Colonic mucosa (tissue), 4 donors: ENCODE measurements around the gene SNRPA. TPM values are rescaled to one million over a fixed set of nuclear protein-coding genes. Genes with fewer than 3 reads are reported as not detected.
A peak's percentile ranks its signal among the peaks of the same experiment; 100 is the strongest.

Source experiments
- DNase-seq: peaks from one replicate; pipeline ENCODE4 v3.0.0-alpha.2; 2020
- H3K27ac ChIP-seq: fragments of 200-600 bp; one replicate; pipeline ENCODE4 v1.8.0; 2021
- H3K27me3 ChIP-seq: fragments of 200-600 bp; one replicate; pipeline ENCODE4 v1.8.0; 2021
- H3K36me3 ChIP-seq: fragments of 200-600 bp; one replicate; pipeline ENCODE4 v1.8.0; 2021
- H3K4me1 ChIP-seq: fragments of 200-600 bp; one replicate; pipeline ENCODE4 v1.8.0; 2021; ENCODE audit warnings: mild to moderate bottlenecking
- H3K4me3 ChIP-seq: fragments of 200-600 bp; one replicate; pipeline ENCODE4 v1.8.0; 2021
- H3K9ac ChIP-seq, 2 donors: one replicate each; pipeline ENCODE4 v1.7.0; 2013; ENCODE audit warnings: control low read depth in 2 of 2, low read depth in 2 of 2, low read length in 2 of 2
- H3K9me3 ChIP-seq: fragments of 200-600 bp; one replicate; pipeline ENCODE4 v1.8.0; 2021
- intact Hi-C: fragments of 100-400 bp; cut with DNase I; formaldehyde crosslinking; loops from one replicate; pipeline ENCODE4 v1.14.1; 2022
- total RNA-seq, 2 donors: library from RNA; stranded (reverse); fragmentation: NEBNext Ultra II Directional in 1 of 2; extraction: Animal tissue kit (Norgen Biotek cat#: 25700) in 1 of 2; gene quantifications; one replicate each; pipeline ENCODE4 v1.2.1, GENCODE V29; 2021
- TF ChIP-seq, protein P1 (sequence below): fragments of 200-600 bp; IDR thresholded peaks from one replicate; pipeline ENCODE4 v1.8.0; 2022; ENCODE audit warnings: antibody characterized with exemption, mild to moderate bottlenecking
- donor health status: healthy.
- donor health status: DM: no; HTN: no; CAD: no.
- donor health status: DM: no; HTN: no; CAD: no.

Gene SNRPA
- total RNA-seq, 2 donors from 2014 or later: 56.0 to 126 TPM

DNA sequence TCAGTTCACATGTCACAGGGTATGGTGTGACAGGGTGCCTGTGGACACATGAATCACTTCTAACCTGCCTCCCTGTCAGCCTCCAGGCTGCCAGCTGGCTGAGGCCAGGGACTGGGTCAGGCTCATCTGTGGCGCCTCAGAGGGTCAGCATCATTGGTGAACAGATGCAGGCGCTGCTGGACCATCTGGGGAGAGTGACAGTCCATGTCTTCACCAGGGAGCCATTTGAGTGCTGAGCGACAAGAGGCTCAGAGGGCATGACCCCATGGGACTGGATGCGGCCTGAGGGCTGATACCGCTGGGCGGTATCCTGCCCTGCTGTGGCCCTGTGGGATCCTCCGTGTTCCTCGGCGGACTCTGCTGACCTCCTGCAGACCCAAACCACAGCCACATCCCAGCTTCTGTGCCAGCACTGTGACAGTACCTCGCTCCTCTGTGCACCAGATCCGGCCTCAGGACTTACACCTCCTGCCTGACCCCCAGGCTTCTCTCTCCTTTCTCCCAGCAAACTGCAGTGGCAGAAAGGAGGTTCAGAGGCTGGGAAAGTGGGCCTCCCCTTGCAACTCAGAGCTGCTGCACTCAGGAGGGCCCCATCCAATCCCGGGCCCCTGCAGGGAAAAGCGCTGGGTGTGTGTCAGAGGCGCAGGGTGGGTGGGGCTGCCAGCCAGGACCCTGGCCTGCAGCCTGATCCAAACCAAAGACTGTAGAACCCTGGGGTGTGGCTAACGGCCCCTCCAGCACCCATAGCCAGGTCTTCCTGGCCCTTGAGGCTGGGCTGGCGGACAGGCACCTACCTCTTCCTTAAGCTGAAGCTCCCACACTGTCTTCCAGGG, 10.9 kb upstream of the SNRPA start:
- H3K36me3 ChIP-seq: no peaks in the 10 kb centered on the region
- TF ChIP-seq, protein P1, sequence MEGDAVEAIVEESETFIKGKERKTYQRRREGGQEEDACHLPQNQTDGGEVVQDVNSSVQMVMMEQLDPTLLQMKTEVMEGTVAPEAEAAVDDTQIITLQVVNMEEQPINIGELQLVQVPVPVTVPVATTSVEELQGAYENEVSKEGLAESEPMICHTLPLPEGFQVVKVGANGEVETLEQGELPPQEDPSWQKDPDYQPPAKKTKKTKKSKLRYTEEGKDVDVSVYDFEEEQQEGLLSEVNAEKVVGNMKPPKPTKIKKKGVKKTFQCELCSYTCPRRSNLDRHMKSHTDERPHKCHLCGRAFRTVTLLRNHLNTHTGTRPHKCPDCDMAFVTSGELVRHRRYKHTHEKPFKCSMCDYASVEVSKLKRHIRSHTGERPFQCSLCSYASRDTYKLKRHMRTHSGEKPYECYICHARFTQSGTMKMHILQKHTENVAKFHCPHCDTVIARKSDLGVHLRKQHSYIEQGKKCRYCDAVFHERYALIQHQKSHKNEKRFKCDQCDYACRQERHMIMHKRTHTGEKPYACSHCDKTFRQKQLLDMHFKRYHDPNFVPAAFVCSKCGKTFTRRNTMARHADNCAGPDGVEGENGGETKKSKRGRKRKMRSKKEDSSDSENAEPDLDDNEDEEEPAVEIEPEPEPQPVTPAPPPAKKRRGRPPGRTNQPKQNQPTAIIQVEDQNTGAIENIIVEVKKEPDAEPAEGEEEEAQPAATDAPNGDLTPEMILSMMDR: no peak
- H3K9ac ChIP-seq: peak overlapping the region in 1 of 2 donors; percentile 19
- H3K9me3 ChIP-seq: no peaks in the 10 kb centered on the region
- intact Hi-C loops: no loop called here
- no peak overlapping the region for H3K4me3 ChIP-seq
- H3K27me3 ChIP-seq: no peaks in the 10 kb centered on the region
- H3K4me1 ChIP-seq: no peaks in the 10 kb centered on the region
- H3K27ac ChIP-seq: no peak overlapping the region
- no peak for DNase-seq

DNA sequence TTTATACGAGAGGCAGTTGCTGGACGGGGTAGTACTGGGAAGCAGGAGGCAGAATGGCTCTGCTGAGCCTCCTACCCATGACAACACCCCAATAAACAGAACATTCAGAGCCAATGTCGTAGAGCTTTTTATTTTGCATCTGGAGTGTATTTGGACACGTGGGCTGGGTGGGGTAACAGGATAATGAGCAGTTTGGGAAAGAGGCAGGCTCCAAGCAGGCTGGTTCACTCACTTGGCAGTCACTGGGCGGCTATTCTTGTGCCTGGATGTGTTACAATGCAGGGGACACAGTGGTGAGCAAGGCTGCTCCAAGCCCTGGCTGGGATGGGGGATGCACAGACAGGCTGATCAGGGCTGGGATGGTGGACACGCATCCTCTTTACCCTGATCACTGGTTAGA, 10.3 kb upstream of the SNRPA start:
- intact Hi-C loops: no loop called here
- Histone ChIP-seq H3K27me3 (no peaks in the 10 kb centered on the region), H3K9ac (peak overlapping the region in 1 of 2 donors; percentile 19), H3K27ac (no peak overlapping the region), H3K9me3 (no peaks in the 10 kb centered on the region), H3K4me1 (no peaks in the 10 kb centered on the region), H3K36me3 (no peaks in the 10 kb centered on the region), H3K4me3 (no peak overlapping the region)
- DNase-seq: peak; percentile 45
- TF ChIP-seq, protein P1: no peak

DNA sequence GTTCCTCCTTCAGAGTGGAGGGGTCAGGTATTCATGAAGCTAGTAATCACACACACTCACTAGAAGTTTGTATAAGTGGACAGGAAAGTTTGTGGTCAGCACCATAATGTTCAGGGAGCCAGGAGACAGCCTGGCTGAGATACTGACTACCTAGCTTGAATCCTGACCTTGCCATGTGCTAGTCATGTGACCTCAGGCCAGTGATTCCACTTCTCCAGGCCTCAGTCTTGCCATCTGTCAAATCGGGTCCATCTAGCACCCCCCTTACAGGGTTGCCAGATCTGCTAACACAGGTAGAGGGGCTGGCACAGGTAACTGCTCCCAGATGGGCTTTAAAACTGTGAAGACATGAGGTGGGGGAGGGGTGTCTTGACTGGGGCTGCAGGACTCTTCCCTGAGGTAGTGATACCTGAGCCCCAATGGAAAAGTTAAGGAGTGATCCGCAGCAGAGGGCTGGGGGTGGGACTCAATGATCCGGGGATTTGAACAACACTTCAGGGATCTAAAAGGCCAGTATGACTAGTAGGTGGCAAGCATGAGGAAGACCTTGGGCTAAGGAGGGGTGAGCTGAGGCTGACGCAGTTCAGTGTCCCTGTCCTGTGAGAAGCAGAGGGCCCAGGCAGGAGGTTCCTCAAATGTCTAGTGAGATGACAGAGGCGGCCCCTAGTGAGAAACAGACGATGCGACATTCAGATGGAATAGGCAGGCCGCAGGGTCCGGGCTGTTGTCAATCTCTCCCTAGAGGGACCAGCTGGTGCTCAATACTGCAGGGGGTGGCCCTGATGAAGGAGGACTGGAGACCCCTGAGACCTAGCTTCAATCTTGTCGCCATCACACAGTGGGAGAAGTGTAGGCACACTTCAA, 9.2 kb upstream of the SNRPA start:
- Histone ChIP-seq H3K9me3 (no peaks in the 10 kb centered on the region), H3K4me3 (no peak overlapping the region), H3K36me3 (no peaks in the 10 kb centered on the region), H3K4me1 (no peaks in the 10 kb centered on the region), H3K27me3 (no peaks in the 10 kb centered on the region), H3K9ac (no peak overlapping the region), H3K27ac (no peak overlapping the region)
- DNase-seq: no peak
- TF ChIP-seq, protein P1: no peak
- intact Hi-C loops: no loop called here

DNA sequence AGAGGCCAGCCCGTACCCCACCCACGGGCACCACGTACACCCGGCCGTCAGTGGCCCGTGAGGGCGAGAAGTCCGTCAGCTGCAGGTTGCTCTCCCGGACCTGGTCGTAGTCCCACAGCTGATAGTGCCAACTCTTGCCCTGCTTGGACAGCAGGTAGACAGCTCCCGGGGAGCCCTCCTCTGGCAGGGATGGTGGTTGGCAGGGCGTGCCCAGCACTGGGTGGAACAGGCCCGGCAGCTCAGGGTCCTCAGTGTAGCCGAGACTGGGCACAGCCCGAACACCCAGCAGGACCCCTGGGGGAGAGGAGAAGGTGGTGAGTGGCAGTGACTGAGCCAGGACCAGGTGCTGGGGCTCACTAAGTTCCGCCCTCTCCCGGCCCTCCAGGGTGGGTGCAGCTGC, 8.5 kb upstream of the SNRPA start:
- H3K4me1 ChIP-seq: no peaks in the 10 kb centered on the region

DNA sequence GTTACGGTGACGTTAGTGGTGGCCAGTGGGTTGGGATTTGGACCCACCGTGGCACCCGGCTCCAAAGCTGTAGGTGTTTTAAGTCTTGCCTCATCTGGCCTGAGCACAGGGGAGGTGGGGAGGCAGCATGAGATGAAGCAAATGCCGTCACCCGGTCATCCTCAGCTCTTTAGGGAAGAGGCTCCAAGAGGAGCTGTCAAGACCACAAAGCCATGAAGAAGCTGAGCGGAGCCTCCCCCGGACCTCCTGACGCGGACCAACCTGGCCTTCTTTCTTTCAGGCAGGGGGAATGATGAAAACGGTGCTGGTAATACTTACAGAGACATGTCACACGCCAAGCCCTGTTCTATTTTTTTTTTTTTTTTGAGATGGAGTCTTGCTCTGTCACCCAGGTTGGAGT, 8.1 kb upstream of the SNRPA start:
- Histone ChIP-seq H3K9me3 (no peaks in the 10 kb centered on the region), H3K27ac (no peak overlapping the region), H3K36me3 (no peaks in the 10 kb centered on the region), H3K4me1 (no peaks in the 10 kb centered on the region), H3K27me3 (no peaks in the 10 kb centered on the region), H3K4me3 (no peak overlapping the region), H3K9ac (no peak overlapping the region)
- intact Hi-C loops: no loop called here
- DNase-seq: no peak
- TF ChIP-seq, protein P1: no peak

More for the DNA sequence above, 8.5 kb upstream of the SNRPA start:
- intact Hi-C loops: no loop called here
- no peak overlapping the region for H3K9ac ChIP-seq
- no peaks in the 10 kb centered on the region for H3K36me3 ChIP-seq
- H3K27me3 ChIP-seq: no peaks in the 10 kb centered on the region
- TF ChIP-seq, protein P1: no peak
- no peaks in the 10 kb centered on the region for H3K9me3 ChIP-seq
- H3K4me3 ChIP-seq: no peak overlapping the region
- no peak overlapping the region for H3K27ac ChIP-seq
- no peak for DNase-seq
